Activated naive CD8-positive, alpha-beta T cell treated with anti-CD3 and anti-CD28 coated beads, Interleukin-2, amount 10 ng/mL, durations not matched to agents 7 days and 5 days (primary cell): ENCODE data around the gene PPP2R1B. TPM values are rescaled to one million over a fixed set of nuclear protein-coding genes. Genes with fewer than 3 reads are reported as not detected.

Experiments
- ATAC-seq: fragments of 150-1000 bp; cut with Tn5 transposase; one replicate; pipeline ENCODE4 v1.10.0; 2021; ENCODE audit warnings: low read depth, moderate library complexity
- POLR2A ChIA-PET: fragments of 350-600 bp; sonication (Branson Sonifier 250); formaldehyde crosslinking; loops from one replicate; lab custom pipeline; 2021; ENCODE audit warnings: antibody characterized with exemption; lab: Charles Lee
- DNase-seq: peaks from one replicate; pipeline ENCODE4 v3.0.0; 2021
- H3K27ac Mint-ChIP-seq: one replicate; pipeline ENCODE4 v1.8.0; 2022; ENCODE audit warnings: mild to moderate bottlenecking, mixed read lengths
- H3K27me3 Mint-ChIP-seq: one replicate; pipeline ENCODE4 v1.8.0; 2022; ENCODE audit warnings: mild to moderate bottlenecking, moderate library complexity, mixed read lengths
- H3K36me3 Mint-ChIP-seq: one replicate; pipeline ENCODE4 v1.8.0; 2021; ENCODE audit warnings: mild to moderate bottlenecking, mixed read lengths
- H3K4me1 Mint-ChIP-seq: one replicate; pipeline ENCODE4 v1.8.0; 2021; ENCODE audit warnings: mixed read lengths
- H3K4me3 Mint-ChIP-seq: one replicate; pipeline ENCODE4 v1.8.0; 2022; ENCODE audit warnings: mild to moderate bottlenecking, moderate library complexity, mixed read lengths
- H3K9me3 Mint-ChIP-seq: one replicate; pipeline ENCODE4 v1.8.0; 2021; ENCODE audit warnings: mixed read lengths
- total RNA-seq, 2 experiments: library from RNA; stranded (reverse); gene quantifications; one replicate each; pipeline ENCODE4 v1.2.3, GENCODE V29; 2021

Gene PPP2R1B
- total RNA-seq, 2 experiments from 2014 or later: 45.1 to 47.1 TPM

GRCh38 chr11:111735262-111736116 lies 30.7 kb downstream of the PPP2R1B start:
- H3K9me3 Mint-ChIP-seq: no peaks in the 10 kb centered on the region
- no peak overlapping the region for H3K4me3 Mint-ChIP-seq
- H3K36me3 Mint-ChIP-seq: peaks cover 5% of the 10 kb centered on the region
- H3K27me3 Mint-ChIP-seq: no peaks in the 10 kb centered on the region
- no peak overlapping the region for H3K27ac Mint-ChIP-seq
- DNase-seq (no peak), ATAC-seq (no peak)
- POLR2A ChIA-PET: no interaction called here
- peaks cover 2% of the 10 kb centered on the region for H3K4me1 Mint-ChIP-seq

DNA sequence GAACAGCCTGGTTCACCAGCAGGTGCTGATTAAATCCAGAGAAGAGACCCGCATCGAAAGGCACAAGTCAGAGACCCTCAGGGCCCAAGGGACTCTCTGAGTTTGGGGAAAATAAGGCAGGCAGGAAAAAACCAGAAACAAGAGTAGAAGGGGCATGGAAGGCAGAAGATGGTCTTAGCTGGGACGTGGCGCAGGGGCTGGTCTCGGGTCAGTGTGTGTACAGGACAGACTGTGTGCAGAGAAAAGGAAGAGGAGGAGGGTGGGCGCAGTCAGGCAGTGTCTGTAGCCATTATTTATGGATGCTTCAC lies 31.3 kb downstream of the PPP2R1B start:
- peak overlapping the region; percentile 57 for H3K27ac Mint-ChIP-seq
- no peak overlapping the region for H3K4me3 Mint-ChIP-seq
- ATAC-seq: no peak
- DNase-seq: no peak
- POLR2A ChIA-PET: no interaction called here
- peaks cover 4% of the 10 kb centered on the region for H3K36me3 Mint-ChIP-seq
- H3K4me1 Mint-ChIP-seq: peaks cover 2% of the 10 kb centered on the region
- H3K27me3 Mint-ChIP-seq: no peaks in the 10 kb centered on the region
- H3K9me3 Mint-ChIP-seq: no peaks in the 10 kb centered on the region

- POLR2A ChIA-PET: no interaction called here
- Mint-ChIP-seq H3K9me3 (no peaks in the 10 kb centered on the region), H3K36me3 (peaks cover 3% of the 10 kb centered on the region), H3K27ac (peak overlapping the region; percentile 57), H3K27me3 (no peaks in the 10 kb centered on the region), H3K4me3 (no peak overlapping the region), H3K4me1 (peaks cover 2% of the 10 kb centered on the region)
- DNase-seq: no peak
- ATAC-seq: no peak
Observed at GRCh38 chr11:111734101-111734953, 31.9 kb downstream of the PPP2R1B start.

DNA sequence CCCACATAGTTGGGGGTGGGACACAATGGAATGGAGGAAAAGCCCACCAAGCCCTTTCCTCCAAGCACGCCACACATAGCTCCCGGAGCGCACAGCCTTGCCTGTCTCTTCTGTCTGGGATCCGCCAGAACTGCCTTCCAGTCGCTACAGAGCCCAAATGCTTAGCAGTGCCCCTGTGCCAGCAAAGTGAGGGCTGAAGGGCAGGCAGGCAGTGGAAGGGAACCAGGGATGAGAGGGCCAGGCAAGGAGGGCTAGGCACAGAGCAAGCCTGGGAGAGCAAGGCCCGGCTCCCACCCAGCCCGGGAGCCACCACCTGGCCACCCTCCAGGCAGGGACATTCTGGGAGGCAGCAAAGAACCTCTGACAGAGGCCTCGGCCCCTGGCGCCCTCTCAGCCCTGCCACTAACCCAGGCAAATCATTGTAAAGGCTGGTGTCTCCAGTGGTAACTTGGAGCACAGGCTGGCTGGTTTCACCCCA lies 32.5 kb downstream of the PPP2R1B start:
- DNase-seq (no peak), ATAC-seq (no peak)
- H3K36me3 Mint-ChIP-seq: peaks cover 4% of the 10 kb centered on the region
- no peaks in the 10 kb centered on the region for H3K9me3 Mint-ChIP-seq
- peaks cover 2% of the 10 kb centered on the region for H3K4me1 Mint-ChIP-seq
- H3K27me3 Mint-ChIP-seq: no peaks in the 10 kb centered on the region
- H3K4me3 Mint-ChIP-seq: no peak overlapping the region
- POLR2A ChIA-PET: no interaction called here
- no peak overlapping the region for H3K27ac Mint-ChIP-seq

- H3K9me3 Mint-ChIP-seq: no peaks in the 10 kb centered on the region
- H3K4me3 Mint-ChIP-seq: no peak overlapping the region
- POLR2A ChIA-PET: interaction anchor here (0.8 kb wide), 1 partner anchor 129 kb away, joined by 3 read pairs; no protein-coding TSS in a partner anchor
- ATAC-seq (no peak), DNase-seq (no peak)
- H3K36me3 Mint-ChIP-seq: peaks cover 4% of the 10 kb centered on the region
- H3K4me1 Mint-ChIP-seq: no peaks in the 10 kb centered on the region
- no peak overlapping the region for H3K27ac Mint-ChIP-seq
- H3K27me3 Mint-ChIP-seq: no peaks in the 10 kb centered on the region
Observed at GRCh38 chr11:111733016-111733415, 33.2 kb downstream of the PPP2R1B start.

DNA sequence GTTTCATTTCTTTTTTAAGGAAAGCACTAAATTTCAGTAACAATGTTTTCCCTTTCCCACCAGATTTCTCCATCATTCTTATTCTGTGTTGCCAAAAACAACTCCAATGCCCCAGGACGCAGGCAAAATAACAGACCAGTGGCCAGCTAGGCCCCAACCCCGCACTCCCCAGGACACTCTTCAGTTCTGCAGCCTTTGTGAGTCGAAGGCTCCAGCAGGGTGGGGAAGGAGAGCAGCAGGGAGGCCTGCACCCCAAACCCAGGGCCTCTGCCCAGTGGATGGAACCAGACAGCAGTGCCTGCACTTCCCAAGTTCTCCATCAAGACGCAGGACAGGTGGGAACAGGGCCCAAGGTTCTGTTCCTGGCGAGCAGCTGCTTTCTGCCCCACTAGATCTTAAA lies 34.4 kb downstream of the PPP2R1B start:
- no peak for ATAC-seq
- POLR2A ChIA-PET: no interaction called here
- Mint-ChIP-seq H3K27ac (no peak overlapping the region), H3K27me3 (no peaks in the 10 kb centered on the region), H3K9me3 (no peaks in the 10 kb centered on the region), H3K4me3 (no peak overlapping the region), H3K36me3 (peaks cover 3% of the 10 kb centered on the region), H3K4me1 (no peaks in the 10 kb centered on the region)
- no peak for DNase-seq

- POLR2A ChIA-PET: no interaction called here
- Mint-ChIP-seq H3K27me3 (no peaks in the 10 kb centered on the region), H3K4me1 (no peaks in the 10 kb centered on the region), H3K36me3 (peaks cover 3% of the 10 kb centered on the region), H3K27ac (no peak overlapping the region), H3K4me3 (no peak overlapping the region), H3K9me3 (no peaks in the 10 kb centered on the region)
- DNase-seq (no peak), ATAC-seq (no peak)
Observed at GRCh38 chr11:111730871-111731591, 35.2 kb downstream of the PPP2R1B start.

DNA sequence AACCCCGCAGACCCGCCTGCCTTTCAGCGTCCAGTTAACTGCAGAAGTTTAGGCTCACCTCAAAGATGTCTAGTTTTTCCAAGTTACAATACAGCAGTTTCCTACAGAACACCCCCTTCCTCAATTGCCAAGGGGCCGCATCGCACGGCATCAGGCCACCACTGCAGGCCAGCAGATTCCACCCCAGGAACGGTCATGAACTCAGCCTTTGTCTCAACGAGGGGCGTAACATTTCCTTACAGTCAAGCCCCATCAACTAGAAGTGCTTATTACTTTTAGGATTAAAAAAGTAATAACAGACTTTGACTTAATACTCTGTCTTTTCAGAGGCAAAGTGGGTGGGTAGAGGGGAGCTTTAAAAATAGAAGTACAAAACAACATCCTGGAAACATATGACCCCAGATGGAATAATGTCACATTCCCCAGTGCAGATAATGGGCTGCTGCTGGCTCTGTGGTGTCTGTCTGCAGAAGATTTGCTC lies 36.3 kb downstream of the PPP2R1B start:
- H3K36me3 Mint-ChIP-seq: peaks cover 5% of the 10 kb centered on the region
- no peaks in the 10 kb centered on the region for H3K4me1 Mint-ChIP-seq
- H3K27me3 Mint-ChIP-seq: no peaks in the 10 kb centered on the region
- no peak overlapping the region for H3K4me3 Mint-ChIP-seq
- DNase-seq (no peak), ATAC-seq (no peak)
- POLR2A ChIA-PET: no interaction called here
- H3K9me3 Mint-ChIP-seq: no peaks in the 10 kb centered on the region
- no peak overlapping the region for H3K27ac Mint-ChIP-seq

GRCh38 chr11:111729071-111729830 lies 36.9 kb downstream of the PPP2R1B start:
- no peak for DNase-seq
- H3K9me3 Mint-ChIP-seq: no peaks in the 10 kb centered on the region
- H3K36me3 Mint-ChIP-seq: peaks cover 5% of the 10 kb centered on the region
- no peak overlapping the region for H3K4me3 Mint-ChIP-seq
- POLR2A ChIA-PET: no interaction called here
- no peak overlapping the region for H3K27ac Mint-ChIP-seq
- no peaks in the 10 kb centered on the region for H3K4me1 Mint-ChIP-seq
- no peaks in the 10 kb centered on the region for H3K27me3 Mint-ChIP-seq
- ATAC-seq: no peak

DNA sequence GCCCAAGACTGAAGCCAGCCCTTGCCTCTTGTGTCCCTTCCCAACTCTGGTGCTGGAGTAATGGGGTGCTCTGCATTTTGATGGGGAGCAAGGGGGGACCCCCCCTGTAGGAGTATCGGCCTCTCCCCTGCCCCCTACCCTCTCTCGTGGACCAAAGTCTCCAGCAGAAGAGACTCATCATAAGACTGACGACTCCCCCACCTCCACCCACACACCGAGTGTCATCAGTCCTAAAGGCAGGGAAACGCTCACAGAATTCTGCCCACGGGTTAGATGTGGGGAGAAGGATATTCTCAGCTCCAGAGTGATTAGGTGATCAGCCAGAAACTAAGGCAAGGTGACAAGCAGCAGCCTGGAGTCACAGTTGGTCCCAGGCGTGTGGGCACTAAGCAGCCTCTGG lies 38.8 kb downstream of the PPP2R1B start:
- no peak overlapping the region for H3K4me3 Mint-ChIP-seq
- peaks cover 10% of the 10 kb centered on the region for H3K36me3 Mint-ChIP-seq
- no peaks in the 10 kb centered on the region for H3K9me3 Mint-ChIP-seq
- ATAC-seq (no peak), DNase-seq (no peak)
- no peaks in the 10 kb centered on the region for H3K27me3 Mint-ChIP-seq
- no peaks in the 10 kb centered on the region for H3K4me1 Mint-ChIP-seq
- POLR2A ChIA-PET: no interaction called here
- no peak overlapping the region for H3K27ac Mint-ChIP-seq

DNA sequence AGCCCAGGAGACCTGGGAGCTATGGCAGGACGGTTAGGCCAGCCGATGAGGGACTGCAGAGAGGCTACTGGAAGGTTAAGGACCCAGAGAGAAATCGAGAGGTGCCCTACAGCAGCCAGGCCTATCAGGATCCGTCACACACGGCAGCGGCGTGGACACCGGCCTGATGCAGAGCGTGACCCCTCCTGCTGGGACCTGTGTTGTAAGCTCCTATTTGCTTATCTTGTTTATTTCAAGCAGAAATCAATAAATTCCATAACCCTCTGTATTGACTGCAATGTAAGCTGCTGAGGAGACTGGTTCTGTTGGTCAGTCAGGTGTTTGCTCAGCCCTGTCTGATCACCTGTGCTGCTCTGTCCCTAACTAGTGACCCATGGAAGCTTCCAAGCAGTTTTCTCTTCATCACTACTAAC lies 39.9 kb downstream of the PPP2R1B start:
- Mint-ChIP-seq H3K4me1 (no peaks in the 10 kb centered on the region), H3K36me3 (peaks cover 12% of the 10 kb centered on the region), H3K27me3 (no peaks in the 10 kb centered on the region), H3K27ac (no peak overlapping the region), H3K9me3 (no peaks in the 10 kb centered on the region), H3K4me3 (no peak overlapping the region)
- ATAC-seq (no peak), DNase-seq (no peak)
- POLR2A ChIA-PET: no interaction called here

DNA sequence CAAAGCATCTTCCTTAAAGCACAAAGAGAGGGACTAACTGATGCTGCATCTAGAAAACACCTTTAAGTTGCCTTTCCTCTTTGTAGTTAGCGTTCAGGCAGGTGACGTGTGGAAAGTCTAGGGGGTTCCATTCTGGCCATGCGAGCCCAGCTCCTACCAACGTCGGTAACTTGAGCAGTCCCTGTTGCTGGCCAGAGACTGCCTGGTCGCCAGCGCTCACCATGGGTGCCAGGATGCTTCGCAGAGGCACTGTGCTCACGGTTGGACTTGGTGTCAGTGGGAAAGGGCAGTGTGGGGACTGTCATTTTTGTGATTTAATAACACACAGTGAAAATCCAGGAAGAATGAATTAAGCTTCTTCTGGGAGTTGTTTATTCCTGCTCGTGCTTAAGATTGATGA lies 40.6 kb downstream of the PPP2R1B start:
- H3K4me1 Mint-ChIP-seq: no peaks in the 10 kb centered on the region
- no peak overlapping the region for H3K4me3 Mint-ChIP-seq
- ATAC-seq (no peak), DNase-seq (no peak)
- no peak overlapping the region for H3K27ac Mint-ChIP-seq
- H3K9me3 Mint-ChIP-seq: no peaks in the 10 kb centered on the region
- H3K36me3 Mint-ChIP-seq: peaks cover 15% of the 10 kb centered on the region
- POLR2A ChIA-PET: no interaction called here
- H3K27me3 Mint-ChIP-seq: no peaks in the 10 kb centered on the region
